IMR-90 (cell line): Measurements from ENCODE around the gene DELE1. TPM values are rescaled to one million over a fixed set of nuclear protein-coding genes. Genes with fewer than 3 reads are reported as not detected.

Experiments
- ATAC-seq: fragments of 200-7000 bp; cut with Tn5 transposase; 2 replicates; pipeline ENCODE4 v1.9.1; 2020; ENCODE audit warnings: low read depth, mild to moderate bottlenecking, moderate library complexity
- BruUV-seq: library from RNA; stranded (reverse); fragments of 400-500 nt; replicated peaks from 2 replicates; lab custom pipeline; 2021; lab: Mats Ljungman, UMichigan
- CTCF ChIA-PET: fragments of 300-600 bp; formaldehyde crosslinking; extraction: SDS; loops from one replicate; lab custom pipeline; 2021; ENCODE audit warnings: antibody characterized with exemption; lab: Yijun Ruan, JAX
- POLR2A ChIA-PET: fragments of 300-600 bp; sonication (Branson Sonifier 250); formaldehyde crosslinking; loops from one replicate; lab custom pipeline; 2022; ENCODE audit warnings: antibody characterized with exemption; ENCODE audit not compliant: unreplicated experiment; lab: Charles Lee
- DNase-seq: peaks from one replicate; pipeline ENCODE4 v3.0.0; 2013
- H2AFZ ChIP-seq: replicated peaks from 2 replicates; pipeline ENCODE3; 2013; ENCODE audit warnings: low read length, mild to moderate bottlenecking; ENCODE audit not compliant: poor library complexity
- H2AK5ac ChIP-seq: 2 replicates; pipeline ENCODE4 v1.6.1; 2013; ENCODE audit warnings: low read depth, low read length, inconsistent platforms
- H2AK9ac ChIP-seq: replicated peaks from 2 replicates; pipeline ENCODE3; 2013; ENCODE audit warnings: mild to moderate bottlenecking, low read depth, low read length, moderate library complexity; ENCODE audit not compliant: poor library complexity
- H2BK120ac ChIP-seq: 2 replicates; pipeline ENCODE4 v1.6.1; 2013; ENCODE audit warnings: low read depth, low read length, inconsistent platforms
- H2BK15ac ChIP-seq: 3 replicates; pipeline ENCODE4 v1.6.1; 2013; ENCODE audit warnings: low read depth, low read length, inconsistent platforms
- H2BK20ac ChIP-seq: 2 replicates; pipeline ENCODE4 v1.6.1; 2013; ENCODE audit warnings: low read depth, mild to moderate bottlenecking, inconsistent platforms, low read length, moderate library complexity
- H2BK5ac ChIP-seq: 2 replicates; pipeline ENCODE4 v1.6.1; 2013; ENCODE audit warnings: mild to moderate bottlenecking, low read depth, low read length, inconsistent platforms; ENCODE audit not compliant: poor library complexity, severe bottlenecking
- H3K14ac ChIP-seq: replicated peaks from 2 replicates; pipeline ENCODE4 v1.6.1; 2013; ENCODE audit warnings: low read depth, low read length, inconsistent platforms
- H3K18ac ChIP-seq: 2 replicates; pipeline ENCODE4 v1.6.1; 2013; ENCODE audit warnings: low read depth, low read length, control low read depth
- H3K23ac ChIP-seq: 2 replicates; pipeline ENCODE4 v1.6.1; 2013; ENCODE audit warnings: low read depth, low read length, inconsistent platforms
- H3K27ac ChIP-seq: 2 replicates; pipeline ENCODE4 v1.5.1; 2013; ENCODE audit warnings: mild to moderate bottlenecking, control low read depth, low read length; ENCODE audit not compliant: insufficient read depth
- H3K27me3 ChIP-seq: 2 replicates; pipeline ENCODE4 v1.6.1; 2013; ENCODE audit warnings: low read length; ENCODE audit not compliant: control insufficient read depth, insufficient read depth
- H3K36me3 ChIP-seq: 2 replicates; pipeline ENCODE4 v1.6.1; 2013; ENCODE audit warnings: low read length, mixed read lengths; ENCODE audit not compliant: control insufficient read depth, insufficient read depth
- H3K4ac ChIP-seq: 2 replicates; pipeline ENCODE4 v1.6.1; 2013; ENCODE audit warnings: low read depth, low read length, inconsistent platforms
- H3K4me1 ChIP-seq: 2 replicates; pipeline ENCODE4 v1.6.1; 2013; ENCODE audit warnings: low read length, mixed read lengths; ENCODE audit not compliant: control insufficient read depth, insufficient read depth
- H3K4me2 ChIP-seq: 2 replicates; pipeline ENCODE4 v1.6.1; 2013; ENCODE audit warnings: low read depth, mild to moderate bottlenecking, control low read depth, low read length, moderate library complexity
- H3K4me3 ChIP-seq: 2 replicates; pipeline ENCODE4 v1.5.1; 2013; ENCODE audit warnings: low read depth, mild to moderate bottlenecking, control low read depth, low read length, moderate library complexity; ENCODE audit not compliant: insufficient read depth
- H3K56ac ChIP-seq: 2 replicates; pipeline ENCODE4 v1.6.1; 2013; ENCODE audit warnings: low read length, inconsistent platforms; ENCODE audit not compliant: insufficient read depth; ENCODE audit errors: extremely low read depth
- H3K79me1 ChIP-seq, 2 experiments: 2 replicates each; pipeline ENCODE4 v1.6.1; 2013; ENCODE audit warnings: low read length in 2 of 2, inconsistent platforms in 1 of 2, low read depth in 1 of 2
- H3K9ac ChIP-seq: 2 replicates; pipeline ENCODE4 v1.6.1; 2013; ENCODE audit warnings: low read depth, low read length, control low read depth
- H3K9me1 ChIP-seq: 2 replicates; pipeline ENCODE4 v1.6.1; 2013; ENCODE audit warnings: low read length, inconsistent platforms; ENCODE audit not compliant: insufficient read depth
- H3K9me3 ChIP-seq: 2 replicates; pipeline ENCODE4 v1.6.1; 2013; ENCODE audit warnings: low read length; ENCODE audit not compliant: control insufficient read depth, insufficient read depth
- H4K20me1 ChIP-seq: 2 replicates; pipeline ENCODE4 v1.6.1; 2013; ENCODE audit warnings: low read length, inconsistent platforms; ENCODE audit not compliant: insufficient read depth
- H4K5ac ChIP-seq: 2 replicates; pipeline ENCODE4 v1.6.1; 2013; ENCODE audit warnings: mild to moderate bottlenecking, low read depth, low read length, control low read depth
- H4K8ac ChIP-seq, 2 experiments: 2 replicates each; pipeline ENCODE4 v1.6.1; 2013; ENCODE audit warnings: low read depth in 2 of 2, low read length in 2 of 2, control low read depth in 1 of 2, inconsistent platforms in 1 of 2
- H4K91ac ChIP-seq: 2 replicates; pipeline ENCODE4 v1.6.1; 2013; ENCODE audit warnings: low read depth, low read length, inconsistent platforms; ENCODE audit not compliant: insufficient read depth
- CTCF ChIP-seq: conservative IDR thresholded peaks from 2 replicates; pipeline ENCODE4 v1.5.1; 2012; ENCODE audit warnings: mild to moderate bottlenecking, low read depth, low read length, improper control_type of control experiment
- FOS ChIP-seq: fragments of 150-350 bp; IDR thresholded peaks from 2 replicates; pipeline ENCODE4 v1.6.1; 2016; ENCODE audit warnings: low read depth, low read length
- MAFK ChIP-seq: IDR thresholded peaks from 2 replicates; pipeline ENCODE4 v1.6.1; 2012; ENCODE audit warnings: low read depth, low read length, improper control_type of control experiment
- RAD21 ChIP-seq: IDR thresholded peaks from 2 replicates; pipeline ENCODE4 v1.6.1; 2012; ENCODE audit warnings: low read length, improper control_type of control experiment
- SMC3 ChIP-seq: fragments of 150-350 bp; IDR thresholded peaks from 2 replicates; pipeline ENCODE4 v1.6.1; 2016; ENCODE audit warnings: low read depth, mild to moderate bottlenecking, antibody characterized with exemption, low read length, moderate library complexity
- USF2 ChIP-seq: fragments of 150-350 bp; IDR thresholded peaks from 2 replicates; pipeline ENCODE4 v1.6.1; 2017; ENCODE audit warnings: mild to moderate bottlenecking, antibody characterized with exemption, low read length, low read depth
- WGBS, 2 experiments: methylation state at CpG; one replicate each; pipeline versions ENCODE4 v1.1.5 to v1.1.7; 2013; ENCODE audit warnings: missing lambda C conversion rate in 2 of 2; ENCODE audit not compliant: insufficient read length in 1 of 2; ENCODE audit errors: extremely low coverage in 2 of 2; 5-methylcytosine and 5-hydroxymethylcytosine counted together
- dilution Hi-C: fragments of 300-500 bp; cut with HindIII; formaldehyde crosslinking; loops from one replicate; pipeline ENCODE4 v1.14.3; 2018; ENCODE audit warnings: low sequenced_read_pairs; ENCODE audit not compliant: unreplicated experiment
- in situ Hi-C: fragments of 300-500 bp; cut with MboI; formaldehyde crosslinking; loops from 3 replicates; pipeline ENCODE4 v1.14.3; 2019; ENCODE audit warnings: low sequenced_read_pairs, inconsistent platforms, mixed read lengths
- intact Hi-C: fragments of 100-400 bp; cut with micrococcal nuclease; formaldehyde crosslinking; loops from 2 replicates; pipeline ENCODE4 v1.10.0; 2022
- polyA plus RNA-seq, 3 experiments: library from polyadenylated mRNA; depleted of rRNA; stranded (reverse); fragments of >200 nt; gene quantifications; 2 replicates each; pipeline ENCODE4 v1.2.3, GENCODE V29; 2012; ENCODE audit warnings: low replicate concordance in 1 of 3
- total RNA-seq: library from RNA; depleted of rRNA; stranded (reverse); fragments of >200 nt; gene quantifications from 2 replicates; pipeline ENCODE4 v1.2.3, GENCODE V29; 2012

The DELE1 gene
- total and polyA plus RNA-seq, 2 of the 4 experiments (the other 2 are of a cell fraction), result 28.0 to 66.1 TPM

GRCh38 chr5:141961466-141961865 lies 37.8 kb downstream of the DELE1 start (continued):
- TF ChIP-seq USF2 (no peak), FOS (no peak), SMC3 (no peak)

- Histone ChIP-seq H3K9me1 (0 out of 2 replicates have a peak, but pooled peaks cover 2% of the 10 kb centered on the region), H4K20me1 (no peaks in the 10 kb centered on the region; the same call in 1 of the 2 replicates), H2BK5ac (no peak overlapping the region), H3K9ac (no peak overlapping the region), H3K18ac (no peak overlapping the region), H2BK120ac (no peak overlapping the region), H3K9me3 (no peaks in the 10 kb centered on the region), H2AFZ (no peak overlapping the region), H3K23ac (no peak overlapping the region), H2BK20ac (no peak overlapping the region), H3K36me3 (no peaks in the 10 kb centered on the region), H2AK5ac (no peak overlapping the region), H3K4me2 (no peak overlapping the region), H4K91ac (no peak overlapping the region), H3K79me1 (no peaks in the 10 kb centered on the region; a peak in 1 of 4 replicates), H2AK9ac (no peak overlapping the region), H3K14ac (no peak overlapping the region), H3K56ac (no peak overlapping the region), H2BK15ac (no peak overlapping the region), H4K5ac (no peak overlapping the region), H3K4me3 (no peak overlapping the region), H3K27me3 (no peaks in the 10 kb centered on the region), H3K4me1 (0 out of 2 replicates have a peak, but pooled peaks cover 3% of the 10 kb centered on the region), H4K8ac (no peak overlapping the region), H3K27ac (no peak overlapping the region), H3K4ac (no peak overlapping the region)
- BruUV-seq, result no TSS peak
- WGBS, 2 experiments, result no CpG with 5 or more reads among the region's 3 CpGs
- intact Hi-C loops (no loop called here), dilution Hi-C loops (no loop called here), in situ Hi-C loops (no loop called here)
- TF ChIP-seq CTCF, result no peak
- no peak for TF ChIP-seq RAD21
- TF ChIP-seq USF2, result no peak
- TF ChIP-seq MAFK, result no peak
- POLR2A ChIA-PET, result no interaction called here
- DNase-seq (no peak), ATAC-seq (no peak)
- CTCF ChIA-PET, result no interaction called here
Observed at GRCh38 chr5:141963701-141964100, 40.0 kb downstream of the DELE1 start.
